Activated gamma-delta T cell treated with Interleukin-2 at 50 U/mL for 16 hours (primary cell): ENCODE measurements around the gene SLC7A10.
A peak's percentile ranks its signal among the peaks of the same experiment; 100 is the strongest.
"Not testable (repeated sequence)": the region's sequence is repeated elsewhere in the genome, so short reads cannot be mapped to it uniquely, and the experiment has no call there.

Source experiments
- DNase-seq: peaks from one replicate; pipeline ENCODE4 v3.0.0-alpha.2; 2020

Gene SLC7A10

DNA sequence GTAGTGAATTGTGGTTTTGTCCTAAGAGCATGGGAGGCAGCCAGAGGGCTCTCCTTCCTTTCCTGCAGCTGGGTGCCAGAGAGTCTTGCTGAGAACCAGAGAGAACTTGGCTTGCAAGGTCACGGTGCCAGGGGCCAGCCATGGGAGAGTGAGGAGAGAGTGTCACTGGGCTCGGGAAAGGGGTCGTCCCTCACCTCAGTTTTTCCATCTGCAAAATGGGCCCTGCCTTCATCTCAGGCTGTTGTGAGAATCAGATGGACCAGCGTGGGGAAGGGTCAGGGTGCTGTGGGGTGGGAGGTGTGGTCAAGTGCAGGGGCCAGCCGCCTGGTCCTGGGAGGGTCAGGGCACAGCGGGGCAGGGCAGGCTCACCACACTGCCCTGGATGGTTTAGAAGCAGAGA, 24.2 kb downstream of the SLC7A10 start:
- DNase-seq, result no peak

DNA sequence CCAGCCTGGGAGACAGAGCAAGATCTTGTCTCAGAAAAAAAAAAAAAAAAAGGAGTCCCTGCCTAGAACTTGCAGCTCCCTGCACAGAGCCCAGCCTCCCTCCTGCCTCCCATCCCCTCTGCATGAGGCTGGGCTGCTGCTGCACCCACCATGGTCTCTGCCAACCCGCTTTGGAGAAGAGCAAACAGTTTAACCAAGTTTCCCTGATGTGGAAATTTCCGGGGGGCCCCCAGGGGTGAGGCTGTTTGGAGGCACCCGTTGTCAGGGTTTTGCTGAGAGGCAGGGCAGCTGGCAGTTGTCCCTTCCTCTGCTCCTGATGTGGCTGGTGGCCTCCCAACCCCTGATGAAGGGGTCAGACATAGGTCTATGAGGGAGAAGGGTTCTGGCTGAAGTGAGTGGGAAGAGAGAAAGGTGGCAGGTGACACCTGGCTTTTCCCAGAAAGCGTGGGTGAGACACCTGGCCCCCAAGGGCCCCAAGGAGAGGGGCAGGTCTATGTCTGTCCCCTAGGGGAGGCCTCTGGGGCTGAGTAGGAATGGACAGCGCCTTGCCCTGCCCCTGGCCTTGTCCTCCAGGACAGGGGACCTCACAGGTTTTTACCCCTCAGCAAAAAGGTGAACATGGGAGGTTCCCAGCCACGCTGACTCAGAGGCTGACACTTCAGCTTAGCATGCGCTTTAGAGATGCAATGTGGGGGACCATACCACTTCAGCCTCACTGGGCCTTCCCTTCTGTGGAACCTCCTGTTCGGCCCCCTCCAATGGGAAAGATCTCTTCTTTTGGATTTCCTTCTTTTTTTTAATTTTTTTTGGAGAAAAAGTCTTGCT, 26.0 kb downstream of the SLC7A10 start:
- no peak for DNase-seq

DNA sequence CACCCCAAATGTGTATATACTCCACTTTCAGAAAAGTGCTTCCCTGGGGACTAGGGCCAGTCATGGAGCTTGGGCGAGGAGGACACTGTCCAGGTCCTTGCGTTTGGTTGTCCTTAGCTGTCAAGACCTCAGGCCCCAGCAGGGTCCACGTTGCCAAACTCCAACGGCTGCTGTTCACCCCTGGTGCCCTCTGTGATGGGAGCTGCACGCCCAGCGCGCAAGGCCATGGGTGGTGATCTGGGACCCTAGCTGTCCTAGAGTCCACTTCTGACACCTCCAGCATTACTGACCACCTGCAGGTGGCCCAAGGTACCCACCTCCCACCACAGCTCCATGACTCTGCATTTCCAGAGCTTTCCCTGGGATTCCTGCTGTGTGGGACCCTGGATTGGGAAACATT, 27.5 kb downstream of the SLC7A10 start:
- no peak for DNase-seq

DNA sequence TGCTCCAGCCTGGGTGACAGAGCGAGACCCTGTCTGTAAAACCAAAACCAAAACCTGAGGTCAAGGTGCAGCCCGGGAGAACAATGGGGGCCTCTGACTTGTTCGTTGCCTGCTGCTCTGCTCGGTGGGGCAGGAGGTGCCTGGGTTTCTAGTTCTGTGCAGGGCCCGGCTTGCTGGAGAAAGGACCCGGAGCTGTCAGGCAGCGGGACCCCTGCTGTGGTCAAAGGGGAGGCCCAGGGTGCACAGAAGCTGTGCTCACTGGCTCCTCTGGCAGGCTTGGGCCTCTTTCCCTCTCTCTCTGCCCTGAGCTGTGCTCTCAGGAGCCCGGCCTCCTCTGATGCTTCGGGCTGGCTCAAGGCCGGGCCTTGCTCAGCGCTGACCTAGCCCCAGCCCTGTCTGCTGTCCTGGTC, 28.1 kb downstream of the SLC7A10 start:
- DNase-seq, result no peak

DNA sequence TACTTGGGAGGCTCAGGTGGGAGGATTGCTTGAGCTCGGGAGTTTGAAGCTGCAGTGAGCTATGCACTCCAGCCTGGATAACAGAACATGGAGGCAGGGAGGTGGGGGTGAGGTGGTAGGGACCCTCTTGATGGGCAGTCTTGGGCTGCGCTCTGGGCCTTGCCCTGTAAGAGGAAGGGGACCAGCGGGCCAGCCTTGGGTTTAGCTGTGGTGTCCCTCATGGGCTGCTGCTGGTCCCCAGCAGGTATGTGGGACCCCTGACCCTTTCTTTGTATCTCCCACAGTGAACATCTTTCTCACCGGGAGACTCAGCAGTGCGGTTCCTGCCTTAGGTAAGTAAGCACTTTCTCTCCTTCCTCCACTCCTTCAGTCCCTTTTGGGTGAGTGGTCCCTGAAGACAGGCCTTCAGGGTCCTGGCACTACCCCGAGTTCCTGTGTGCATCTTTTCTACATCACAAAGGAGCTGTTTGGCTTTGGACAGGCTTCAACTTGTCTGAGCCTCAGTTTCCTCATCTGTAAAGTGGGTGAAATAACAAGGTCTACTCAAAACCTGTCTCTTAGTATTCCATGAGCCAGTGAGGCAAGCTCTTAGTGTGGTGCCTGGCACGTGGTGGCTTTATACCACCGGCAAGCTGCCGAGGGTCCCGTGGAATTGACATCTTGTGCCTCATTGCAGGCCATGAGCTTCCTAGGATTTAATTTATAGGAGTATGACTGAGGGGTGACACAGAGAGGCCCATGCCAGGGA, 29.0 kb downstream of the SLC7A10 start:
- no peak for DNase-seq

DNA sequence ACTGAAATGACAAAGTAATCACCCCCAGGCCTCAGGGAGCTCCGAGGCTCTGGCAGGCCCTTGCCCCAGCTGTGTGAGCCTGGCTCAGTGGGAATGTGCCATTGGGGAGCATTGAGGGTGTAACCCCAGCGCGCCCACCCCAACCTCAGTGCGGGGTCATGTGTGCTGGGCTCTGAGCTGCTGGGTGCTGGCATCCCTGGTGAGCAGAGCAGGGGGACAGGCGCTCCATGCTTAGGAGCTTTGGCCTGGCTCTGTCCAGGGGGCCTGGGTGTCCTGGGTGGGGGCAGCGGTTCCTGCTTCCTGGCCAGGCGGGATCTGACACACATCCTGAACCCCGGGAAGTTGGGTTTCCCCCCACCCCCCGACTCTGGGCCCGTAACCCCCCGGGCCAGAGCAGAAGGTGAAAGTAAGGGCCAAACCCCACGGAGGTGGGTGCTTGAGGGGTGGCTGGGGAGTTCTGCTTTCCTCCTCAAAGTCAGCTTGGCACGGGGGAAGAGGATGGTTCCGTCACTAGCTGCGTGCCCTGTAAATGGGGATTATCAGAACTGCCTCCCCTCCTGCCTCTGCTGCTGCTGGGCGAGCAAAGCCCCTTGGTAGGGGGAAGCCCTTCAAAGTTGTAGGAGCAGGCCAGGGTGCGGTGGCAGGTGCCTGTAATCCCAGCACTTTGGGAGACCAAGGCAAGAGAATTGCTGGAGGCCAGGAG, 29.9 kb downstream of the SLC7A10 start:
- no peak for DNase-seq

DNA sequence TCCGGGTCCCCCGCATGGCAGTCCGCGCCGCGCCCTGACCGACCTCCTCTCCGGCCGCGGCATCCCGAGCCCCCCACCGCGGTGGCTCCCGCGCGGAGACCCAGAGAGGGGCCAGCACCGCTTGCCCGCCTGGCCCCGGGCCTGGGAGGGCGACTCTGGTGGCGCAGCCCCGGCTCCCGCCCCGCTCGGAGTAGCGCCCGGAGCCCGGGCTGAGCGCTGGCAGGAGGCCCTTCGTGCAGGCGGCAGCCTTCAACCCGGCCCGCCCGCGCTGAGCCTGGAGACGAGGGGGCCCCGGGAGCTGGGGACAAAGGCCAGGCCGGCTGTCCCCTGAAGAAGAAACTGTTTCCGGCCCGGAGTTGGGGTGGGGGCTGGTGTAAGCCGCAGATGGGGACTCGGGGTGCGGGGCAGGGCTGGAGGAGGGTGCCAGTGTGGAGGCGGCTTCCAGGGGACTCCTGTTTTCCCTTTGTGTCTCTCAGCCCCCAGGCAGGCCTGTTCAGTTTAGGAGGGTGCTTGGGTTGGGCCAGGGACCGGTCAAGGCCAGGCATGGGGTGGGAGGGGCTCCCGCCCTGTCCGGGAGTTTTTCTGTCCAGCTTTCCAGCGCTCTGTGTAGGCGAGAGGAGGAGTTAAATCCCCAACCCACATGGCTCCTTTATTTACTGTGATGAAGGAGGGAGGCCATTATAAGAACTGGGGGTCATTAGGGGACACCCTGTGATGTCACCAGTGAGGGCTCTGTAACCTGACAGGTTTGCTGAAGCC, 30.6 kb downstream of the SLC7A10 start:
- no peak for DNase-seq

DNA sequence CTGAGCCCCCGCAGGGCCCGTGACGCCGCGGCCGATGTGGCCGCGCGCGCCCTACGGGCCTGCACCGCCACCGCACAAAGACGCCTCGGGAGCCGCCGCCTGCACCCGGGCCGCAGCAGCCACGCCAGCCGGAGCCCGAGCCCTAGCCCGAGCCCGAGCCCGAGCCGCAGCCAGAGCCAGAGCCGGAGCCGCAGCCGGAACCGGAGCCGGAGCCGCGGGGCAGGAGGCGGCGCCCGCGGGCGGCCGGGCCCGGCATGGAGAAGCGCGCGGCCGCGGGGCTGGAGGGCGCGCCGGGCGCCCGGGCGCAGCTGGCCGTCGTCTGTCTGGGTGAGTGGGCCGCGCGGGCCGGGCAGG, 31.1 kb downstream of the SLC7A10 start:
- DNase-seq, result no peak

DNA sequence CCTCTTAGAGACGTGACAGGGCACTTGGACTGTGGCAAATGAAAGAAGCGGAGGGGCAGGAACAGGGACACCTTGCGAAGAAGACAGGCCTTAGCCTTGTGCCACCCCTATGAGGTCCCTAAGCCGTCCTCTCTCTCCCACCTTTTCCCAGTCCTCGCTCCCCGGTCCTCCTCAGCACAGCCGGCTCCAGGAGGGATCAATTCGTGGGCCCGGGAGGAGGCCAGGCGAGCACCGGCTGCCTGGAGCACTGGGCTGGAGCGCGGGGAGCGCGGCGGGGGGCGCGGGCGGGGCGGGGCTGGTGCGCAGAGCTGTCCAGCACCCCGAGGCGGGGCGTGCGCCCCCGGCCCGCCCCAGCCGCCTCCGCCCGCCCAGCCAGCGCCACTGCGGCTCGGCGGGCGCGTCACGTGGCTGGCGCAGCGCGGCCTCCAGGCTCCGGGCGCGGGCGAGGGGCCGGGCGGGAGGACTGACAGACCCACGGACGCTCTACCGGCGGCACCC, 31.7 kb downstream of the SLC7A10 start, which contains the start of gene LRP3:
Gene LRP3 (plus strand): TSS at position 466 of the 498 bp plus-strand sequence. CDS start 456 bp downstream, outside the sequence.
- DNase-seq, result no peak

DNA sequence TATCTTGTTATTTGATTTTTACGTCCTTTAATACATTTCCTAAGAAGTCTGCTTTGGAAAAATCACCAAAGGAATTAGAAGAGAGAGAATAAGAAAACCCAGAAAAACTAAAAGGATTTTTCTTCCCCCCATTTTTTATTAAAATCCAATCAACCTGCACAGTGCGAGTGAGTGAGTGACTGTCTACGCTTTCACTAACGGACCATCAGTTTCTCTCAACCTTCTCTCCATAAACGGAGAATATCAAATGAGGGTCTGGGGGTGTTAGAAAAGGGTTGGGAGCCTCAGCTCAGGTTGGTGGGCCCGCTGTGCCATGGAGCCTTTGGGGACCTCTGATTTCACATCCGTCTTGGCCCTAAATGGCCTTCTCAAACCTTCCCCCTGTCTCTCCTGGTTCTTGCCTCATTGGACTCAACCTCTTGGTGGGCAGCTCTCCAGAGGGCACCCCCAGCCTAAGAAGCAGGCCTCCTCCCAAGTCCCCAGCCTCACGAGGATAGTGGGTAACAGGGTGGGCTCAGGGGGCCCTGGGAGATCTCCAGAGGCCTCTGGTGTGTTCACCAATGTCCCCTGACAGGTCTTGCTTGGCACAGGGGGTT, 32.3 kb downstream of the SLC7A10 start:
- no peak for DNase-seq

DNA sequence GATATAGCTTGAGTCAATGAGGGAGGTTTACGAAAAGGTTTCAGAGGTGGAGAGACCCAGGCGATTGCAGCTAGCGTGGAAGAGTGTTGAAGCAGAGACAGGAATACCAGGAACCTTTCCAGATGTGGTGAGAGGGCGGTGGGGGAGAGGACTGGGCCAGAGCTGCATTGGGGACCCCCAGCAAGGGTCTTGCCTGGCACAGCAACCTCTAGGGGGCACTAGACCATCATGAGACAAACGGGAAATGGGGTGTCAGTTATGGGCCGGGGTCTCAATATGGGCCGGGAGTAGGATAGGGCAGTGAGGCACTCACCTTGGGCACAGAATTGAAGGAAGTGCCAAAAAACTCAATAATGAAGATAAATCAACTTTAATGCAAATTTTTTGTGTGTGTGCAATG, 33.6 kb downstream of the SLC7A10 start:
- DNase-seq, result no peak

DNA sequence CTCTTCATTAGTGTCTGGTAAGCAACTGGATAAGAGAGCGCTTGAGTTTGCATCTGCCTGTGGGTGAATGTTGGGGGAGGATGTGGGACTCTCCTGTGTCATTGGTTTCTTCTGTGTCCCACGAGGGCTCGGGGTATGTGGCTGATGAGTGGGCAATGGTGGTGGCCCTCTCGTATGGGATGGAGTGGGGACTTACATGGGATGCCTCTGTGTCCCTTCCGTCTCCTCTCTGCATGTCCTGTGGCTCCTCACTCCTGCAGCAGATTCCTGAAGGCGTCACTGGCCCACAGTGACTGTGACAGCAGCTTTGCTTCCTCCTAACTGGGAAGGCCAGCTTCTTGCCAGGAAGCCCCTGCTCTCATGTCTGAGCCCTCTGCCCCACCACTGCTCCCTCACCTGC, 34.1 kb downstream of the SLC7A10 start:
- no peak for DNase-seq

DNA sequence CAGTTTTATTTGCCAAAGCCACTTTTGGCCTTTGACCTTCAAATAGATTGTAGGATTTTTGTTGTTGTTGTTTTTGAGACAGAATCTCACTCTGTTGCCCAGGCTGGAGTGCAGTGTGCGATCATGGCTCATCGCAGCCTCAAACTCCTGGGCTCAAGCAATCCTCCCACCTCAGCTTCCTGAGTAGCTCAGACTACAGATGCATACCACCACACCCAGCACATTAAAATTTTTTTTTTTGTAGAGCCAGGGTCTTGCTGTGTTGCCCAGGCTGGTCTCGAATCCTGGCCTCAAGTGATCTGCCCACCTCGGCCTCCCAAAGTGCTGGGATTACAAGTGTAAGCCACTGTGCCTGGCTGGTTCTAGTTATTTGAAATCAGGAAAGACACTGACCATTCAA, 34.6 kb downstream of the SLC7A10 start:
- not testable (repeated sequence) for DNase-seq

DNA sequence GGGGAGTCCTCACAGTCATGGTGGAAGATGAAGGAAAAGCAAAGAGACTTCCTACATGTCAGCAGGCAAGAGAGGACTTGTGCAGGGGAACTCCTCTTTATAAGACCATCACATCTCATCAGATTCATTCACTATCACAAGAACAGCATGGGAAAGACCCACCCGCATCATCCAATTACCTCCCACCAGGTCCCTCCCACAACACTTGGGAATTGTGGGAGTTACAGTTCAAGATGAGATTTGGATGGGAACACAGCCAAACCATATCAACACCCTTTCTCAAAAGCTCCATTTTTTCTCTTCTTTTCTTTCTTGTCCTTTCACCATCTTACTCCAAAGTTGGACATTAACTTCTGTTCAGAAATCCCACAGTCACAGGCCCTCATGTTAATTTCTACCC, 36.2 kb downstream of the SLC7A10 start:
- DNase-seq, result no peak

DNA sequence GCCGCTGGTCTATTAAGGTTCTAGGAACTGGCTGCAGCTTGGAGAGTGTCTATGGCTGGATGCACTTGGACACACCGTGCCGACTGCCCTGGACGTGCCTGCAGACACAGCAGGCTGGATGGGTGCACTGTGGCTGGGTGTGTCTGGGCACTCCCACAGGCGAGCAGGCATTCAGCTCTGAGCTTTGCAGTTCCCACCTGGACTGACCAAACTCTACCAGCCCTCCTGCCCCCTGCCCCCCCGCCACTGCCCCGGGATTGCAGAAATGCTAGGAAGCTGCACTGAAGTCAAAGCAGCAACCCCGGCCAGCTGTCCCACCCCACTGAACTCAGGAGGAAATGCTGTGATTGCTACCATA, 38.5 kb downstream of the SLC7A10 start:
- DNase-seq, result no peak

DNA sequence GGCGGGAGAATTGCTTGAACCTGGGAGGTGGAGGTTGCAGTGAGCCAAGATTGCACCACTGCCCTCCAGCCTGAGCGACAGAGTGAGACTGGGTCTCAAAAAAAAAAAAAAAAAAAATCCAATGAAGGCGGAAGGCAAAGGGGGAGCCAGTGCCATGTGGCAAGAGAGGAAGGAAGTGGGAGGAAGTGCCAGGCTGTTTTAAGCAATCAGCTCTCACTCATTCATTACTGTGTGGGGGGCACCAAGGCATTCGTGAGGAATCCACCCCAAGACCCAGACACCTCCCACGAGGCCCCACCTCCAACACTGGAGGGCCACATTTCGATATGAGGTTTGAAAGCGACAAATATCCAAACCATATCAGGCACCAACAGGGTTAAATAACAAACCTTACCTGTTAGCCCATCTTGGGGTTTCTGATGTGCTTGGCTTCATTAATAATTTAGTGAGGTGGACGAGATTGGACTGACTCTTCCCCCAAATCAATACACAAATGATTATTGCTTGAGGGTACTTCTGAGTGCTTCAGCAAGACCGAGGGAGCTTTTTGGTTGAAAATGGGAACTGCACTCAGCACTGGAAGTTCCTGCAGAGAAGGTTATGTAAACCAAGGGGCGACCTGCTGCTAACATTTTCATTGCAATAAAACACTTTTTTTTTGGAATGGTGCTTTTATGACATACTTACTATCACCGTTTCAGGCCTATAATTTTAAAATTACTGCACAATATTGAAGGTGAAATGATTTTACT, 39.0 kb downstream of the SLC7A10 start:
- no peak for DNase-seq

DNA sequence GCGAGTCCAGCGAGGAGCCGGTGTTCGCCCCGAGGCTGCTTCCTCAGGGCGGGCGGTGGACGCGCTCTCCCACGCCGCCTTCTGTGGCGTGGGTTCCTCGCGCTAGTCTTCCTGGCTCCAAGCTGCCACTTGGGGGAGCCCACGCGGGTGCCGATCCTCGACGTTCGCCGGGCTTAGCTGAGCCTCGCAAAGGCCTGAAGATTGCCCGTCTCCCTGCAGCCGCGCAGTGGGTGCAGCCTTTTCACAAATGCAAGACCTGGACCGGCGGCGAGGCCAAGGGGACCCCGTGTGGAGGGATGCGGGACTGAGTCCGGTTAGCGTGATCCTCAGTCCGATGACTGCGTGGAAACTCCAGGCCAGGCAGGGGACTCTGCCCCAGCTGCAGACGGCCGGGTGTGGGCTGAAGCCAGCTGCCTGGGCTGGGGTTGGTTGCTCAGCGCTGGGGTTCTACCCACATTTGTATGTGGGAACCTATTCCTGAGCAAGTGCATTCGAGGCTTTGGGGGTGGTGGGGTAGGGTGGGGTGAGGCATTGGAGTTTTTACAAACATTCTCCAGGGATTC, 48.2 kb downstream of the SLC7A10 start:
- peak; percentile 77 for DNase-seq

DNA sequence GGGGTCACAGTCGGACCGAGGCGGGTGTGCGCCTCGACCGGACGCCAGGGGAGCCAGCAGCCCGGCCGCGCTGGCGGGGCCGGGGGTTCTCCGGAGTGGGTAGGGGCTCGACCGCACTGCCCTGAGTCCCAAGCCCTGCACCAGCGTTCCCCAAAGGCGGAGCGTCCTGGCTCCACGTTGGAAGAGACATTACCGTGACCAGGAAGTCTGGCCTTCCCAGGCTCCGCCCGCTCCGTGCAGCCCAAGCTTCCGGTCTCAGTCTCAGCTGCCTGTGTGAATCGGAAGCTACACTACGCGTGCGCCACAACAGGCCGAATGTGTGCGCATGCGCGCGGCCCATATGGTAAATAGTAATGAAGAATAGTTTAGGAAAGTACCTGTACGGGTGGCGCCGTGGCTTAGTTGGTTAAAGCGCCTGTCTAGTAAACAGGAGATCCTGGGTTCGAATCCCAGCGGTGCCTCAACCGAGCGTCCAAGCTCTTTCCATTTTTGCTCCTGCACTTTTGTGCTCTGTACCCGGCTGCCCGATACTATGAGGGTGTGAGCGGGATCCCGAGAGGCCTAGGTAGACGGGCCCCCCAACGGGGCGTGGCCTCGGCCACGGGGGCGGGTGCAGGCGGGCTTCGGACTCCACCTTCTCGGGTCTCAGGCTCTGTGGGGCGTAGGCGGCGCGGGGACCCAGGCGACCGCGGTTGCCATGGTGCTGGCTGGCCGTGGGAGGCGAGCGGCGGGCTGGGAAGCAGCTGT, 48.8 kb downstream of the SLC7A10 start:
- DNase-seq, result peak; percentile 93

DNA sequence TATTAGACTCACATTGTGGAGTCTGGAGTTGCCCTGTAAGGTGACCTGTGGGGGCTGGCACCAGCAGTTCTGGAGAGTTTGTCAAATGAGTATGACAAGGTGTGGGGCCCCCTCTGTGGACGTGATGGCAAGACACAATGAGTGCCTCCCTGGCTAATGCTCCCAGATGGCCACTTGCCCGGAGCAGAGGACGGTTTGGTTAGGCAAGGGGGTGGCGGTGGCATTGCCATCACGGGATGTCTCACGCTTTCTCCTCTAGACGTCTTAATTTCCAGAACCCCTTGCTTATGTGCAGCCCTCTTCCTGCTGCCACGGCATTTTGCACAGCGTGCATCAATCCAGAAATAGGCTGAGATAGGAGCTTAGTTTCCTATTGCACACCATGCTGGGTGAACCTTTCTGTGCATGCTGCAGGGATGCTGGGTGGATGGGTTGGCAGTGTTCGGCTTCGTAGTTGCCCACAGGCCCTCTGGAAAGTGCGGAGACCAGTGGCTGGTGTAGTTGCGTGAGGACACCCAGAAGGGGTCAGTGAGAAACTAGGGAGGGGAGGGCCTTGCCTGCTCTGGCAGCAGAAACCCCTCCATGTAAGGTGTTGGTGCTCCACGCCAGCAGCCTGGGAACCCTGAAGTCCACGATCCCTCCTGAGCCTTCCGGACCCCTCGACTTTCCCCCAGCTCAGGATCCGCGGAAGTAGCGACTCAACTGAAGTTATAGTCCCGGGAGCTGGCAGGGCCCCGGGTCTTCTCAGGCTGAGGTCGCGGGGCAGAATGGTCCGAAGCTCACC, 49.6 kb downstream of the SLC7A10 start:
- DNase-seq, result peak; percentile 14
